ENCODE data around the gene GID8.
A peak's percentile ranks its signal among the peaks of the same experiment; 100 is the strongest.

The GID8 gene

GRCh38 chr20:62941792-62942191 is 3.8 kb downstream of the GID8 start:
- DNase-seq (ENCODE audit: low read depth in 2 of 3, low spot score in 2 of 3), result no peak

GRCh38 chr20:62942456-62942855 is 4.5 kb downstream of the GID8 start:
- DNase-seq (ENCODE audit: low read depth in 2 of 3, low spot score in 2 of 3), result no peak

- no peak for DNase-seq (ENCODE audit: low read depth in 2 of 3, low spot score in 2 of 3)
These were observed 5.4 kb downstream of the GID8 start for GRCh38 chr20:62943396-62943795.

- no peak for DNase-seq (ENCODE audit: low read depth in 2 of 3, low spot score in 2 of 3)
These were observed 6.2 kb downstream of the GID8 start for GRCh38 chr20:62944184-62944583.

- DNase-seq (ENCODE audit: low read depth in 2 of 3, low spot score in 2 of 3), result no peak
These were observed 6.8 kb downstream of the GID8 start for GRCh38 chr20:62944746-62945145.

GRCh38 chr20:62945771-62946339 is 7.9 kb downstream of the GID8 start:
- no peak for DNase-seq (ENCODE audit: low read depth in 2 of 3, low spot score in 2 of 3)

- DNase-seq (ENCODE audit: low read depth in 2 of 3, low spot score in 2 of 3), result no peak
These were observed 9.0 kb downstream of the GID8 start for GRCh38 chr20:62946918-62947317.

GRCh38 chr20:62947532-62948300 is 9.8 kb downstream of the GID8 start:
- no peak for DNase-seq (ENCODE audit: low read depth in 2 of 3, low spot score in 2 of 3)

- no peak for DNase-seq (ENCODE audit: low read depth in 2 of 3, low spot score in 2 of 3)
These were observed 11.3 kb downstream of the GID8 start for GRCh38 chr20:62949153-62949821.

GRCh38 chr20:62949962-62950361 is 12.0 kb downstream of the GID8 start:
- DNase-seq (ENCODE audit: low read depth in 2 of 3, low spot score in 2 of 3), result no peak

GRCh38 chr20:62950741-62951140 is 12.8 kb downstream of the GID8 start:
- no peak for DNase-seq (ENCODE audit: low read depth in 2 of 3, low spot score in 2 of 3)

- no peak for DNase-seq (ENCODE audit: low read depth in 2 of 3, low spot score in 2 of 3)
These were observed 13.4 kb downstream of the GID8 start for GRCh38 chr20:62951143-62951895.

- DNase-seq (ENCODE audit: low read depth in 2 of 3, low spot score in 2 of 3), result no peak
These were observed 14.0 kb downstream of the GID8 start for GRCh38 chr20:62951896-62952372.

- peak; percentile 36 to 65 (median 49) for DNase-seq (ENCODE audit: low read depth in 2 of 3, low spot score in 2 of 3)
These were observed 14.5 kb downstream of the GID8 start, which contains the start of gene SLC17A9 for GRCh38 chr20:62952373-62952967. Gene SLC17A9, plus strand, starts transcription at chr20:62952709. Its CDS starts 122 bp downstream, at chr20:62952831.

GRCh38 chr20:62952968-62953838 is 15.3 kb downstream of the GID8 start:
- DNase-seq (ENCODE audit: low read depth in 2 of 3, low spot score in 2 of 3), result no peak

GRCh38 chr20:62953839-62954703 is 16.1 kb downstream of the GID8 start:
- DNase-seq (ENCODE audit: low read depth in 2 of 3, low spot score in 2 of 3), result peak in 1 of 3 experiments; percentile 36

- no peak for DNase-seq (ENCODE audit: low read depth in 2 of 3, low spot score in 2 of 3)
These were observed 17.8 kb downstream of the GID8 start for GRCh38 chr20:62955519-62956386.

Data from activated CD8-positive, alpha-beta memory T cell treated with anti-CD3 and anti-CD28 coated beads for 48 hours (primary cell).